ENCODE measurements around the gene CTNNA2.

DNA sequence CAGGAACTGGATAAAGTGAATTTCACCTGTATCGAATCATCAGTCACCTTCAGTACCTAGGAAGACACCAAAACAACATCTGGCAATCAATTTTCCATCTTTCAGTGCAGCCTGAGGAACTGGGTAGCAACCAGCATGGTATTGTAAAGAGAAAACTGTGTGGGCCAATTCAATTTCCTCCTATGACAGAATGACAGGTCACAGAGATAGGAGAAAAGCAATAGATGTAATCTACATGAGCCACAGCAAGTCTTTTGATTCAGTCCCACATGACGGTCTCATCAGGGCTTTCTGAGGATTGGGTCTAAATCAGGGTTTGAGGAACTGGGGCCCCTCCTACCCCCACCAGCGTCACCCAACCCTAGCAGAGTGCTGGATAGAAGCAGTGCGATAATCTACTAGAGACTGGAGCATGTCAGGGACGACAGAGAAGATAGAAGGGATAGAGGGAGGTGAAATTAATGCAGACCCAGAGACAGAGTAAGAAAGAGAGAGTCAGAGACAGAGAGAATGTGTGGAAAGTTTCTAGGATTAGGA lies 523.0 kb downstream of the CTNNA2 start:
- TF ChIP-seq, protein P1, sequence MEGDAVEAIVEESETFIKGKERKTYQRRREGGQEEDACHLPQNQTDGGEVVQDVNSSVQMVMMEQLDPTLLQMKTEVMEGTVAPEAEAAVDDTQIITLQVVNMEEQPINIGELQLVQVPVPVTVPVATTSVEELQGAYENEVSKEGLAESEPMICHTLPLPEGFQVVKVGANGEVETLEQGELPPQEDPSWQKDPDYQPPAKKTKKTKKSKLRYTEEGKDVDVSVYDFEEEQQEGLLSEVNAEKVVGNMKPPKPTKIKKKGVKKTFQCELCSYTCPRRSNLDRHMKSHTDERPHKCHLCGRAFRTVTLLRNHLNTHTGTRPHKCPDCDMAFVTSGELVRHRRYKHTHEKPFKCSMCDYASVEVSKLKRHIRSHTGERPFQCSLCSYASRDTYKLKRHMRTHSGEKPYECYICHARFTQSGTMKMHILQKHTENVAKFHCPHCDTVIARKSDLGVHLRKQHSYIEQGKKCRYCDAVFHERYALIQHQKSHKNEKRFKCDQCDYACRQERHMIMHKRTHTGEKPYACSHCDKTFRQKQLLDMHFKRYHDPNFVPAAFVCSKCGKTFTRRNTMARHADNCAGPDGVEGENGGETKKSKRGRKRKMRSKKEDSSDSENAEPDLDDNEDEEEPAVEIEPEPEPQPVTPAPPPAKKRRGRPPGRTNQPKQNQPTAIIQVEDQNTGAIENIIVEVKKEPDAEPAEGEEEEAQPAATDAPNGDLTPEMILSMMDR (IDR thresholded peaks at IDR 0.05): no peak
- no peak for TF ChIP-seq TAF1 (IDR thresholded peaks at IDR 0.05; ENCODE audit: borderline replicate concordance, low read depth, low read length)
- TF ChIP-seq POLR2AphosphoS5 (IDR thresholded peaks at IDR 0.05; ENCODE audit: low read depth, low read length): no peak
- no peak for TF ChIP-seq CHD2 (IDR thresholded peaks at IDR 0.05; ENCODE audit: low read length, partially characterized antibody)
- TF ChIP-seq RFX5 (IDR thresholded peaks at IDR 0.05; ENCODE audit: low read length): no peak
- TF ChIP-seq, protein P2, sequence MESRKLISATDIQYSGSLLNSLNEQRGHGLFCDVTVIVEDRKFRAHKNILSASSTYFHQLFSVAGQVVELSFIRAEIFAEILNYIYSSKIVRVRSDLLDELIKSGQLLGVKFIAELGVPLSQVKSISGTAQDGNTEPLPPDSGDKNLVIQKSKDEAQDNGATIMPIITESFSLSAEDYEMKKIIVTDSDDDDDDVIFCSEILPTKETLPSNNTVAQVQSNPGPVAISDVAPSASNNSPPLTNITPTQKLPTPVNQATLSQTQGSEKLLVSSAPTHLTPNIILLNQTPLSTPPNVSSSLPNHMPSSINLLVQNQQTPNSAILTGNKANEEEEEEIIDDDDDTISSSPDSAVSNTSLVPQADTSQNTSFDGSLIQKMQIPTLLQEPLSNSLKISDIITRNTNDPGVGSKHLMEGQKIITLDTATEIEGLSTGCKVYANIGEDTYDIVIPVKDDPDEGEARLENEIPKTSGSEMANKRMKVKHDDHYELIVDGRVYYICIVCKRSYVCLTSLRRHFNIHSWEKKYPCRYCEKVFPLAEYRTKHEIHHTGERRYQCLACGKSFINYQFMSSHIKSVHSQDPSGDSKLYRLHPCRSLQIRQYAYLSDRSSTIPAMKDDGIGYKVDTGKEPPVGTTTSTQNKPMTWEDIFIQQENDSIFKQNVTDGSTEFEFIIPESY (IDR thresholded peaks at IDR 0.05; ENCODE audit: borderline replicate concordance, low read depth): no peak
- no peak for TF ChIP-seq NFIC (IDR thresholded peaks at IDR 0.05; ENCODE audit: borderline replicate concordance)
- no peak for TF ChIP-seq GABPA (IDR thresholded peaks at IDR 0.05; ENCODE audit: low read depth)
- no peak for TF ChIP-seq SMC3 (IDR thresholded peaks at IDR 0.05; ENCODE audit: low read depth, low read length)
- TF ChIP-seq, protein P3, sequence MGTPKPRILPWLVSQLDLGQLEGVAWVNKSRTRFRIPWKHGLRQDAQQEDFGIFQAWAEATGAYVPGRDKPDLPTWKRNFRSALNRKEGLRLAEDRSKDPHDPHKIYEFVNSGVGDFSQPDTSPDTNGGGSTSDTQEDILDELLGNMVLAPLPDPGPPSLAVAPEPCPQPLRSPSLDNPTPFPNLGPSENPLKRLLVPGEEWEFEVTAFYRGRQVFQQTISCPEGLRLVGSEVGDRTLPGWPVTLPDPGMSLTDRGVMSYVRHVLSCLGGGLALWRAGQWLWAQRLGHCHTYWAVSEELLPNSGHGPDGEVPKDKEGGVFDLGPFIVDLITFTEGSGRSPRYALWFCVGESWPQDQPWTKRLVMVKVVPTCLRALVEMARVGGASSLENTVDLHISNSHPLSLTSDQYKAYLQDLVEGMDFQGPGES (IDR thresholded peaks at IDR 0.05; ENCODE audit: low read depth, low read length): no peak
- no peak for TF ChIP-seq EZH2phosphoT487 (IDR thresholded peaks at IDR 0.05; ENCODE audit: borderline replicate concordance, low read depth)

Measured in SK-N-SH (cell line).